RWPE1 (cell line): ENCODE measurements around the gene RAC2.

Experiments used
- CTCF ChIA-PET: fragments of 350-600 bp; sonication (Branson Sonifier 250); formaldehyde crosslinking; extraction: SDS; loops from one replicate; lab custom pipeline; 2021; lab: Yijun Ruan, JAX
- POLR2A ChIA-PET: fragments of 400-600 bp; formaldehyde crosslinking; extraction: SDS; loops from one replicate; lab custom pipeline; 2020; ENCODE audit warnings: antibody characterized with exemption; ENCODE audit not compliant: low non-redundant PET; lab: Yijun Ruan, JAX
- DNase-seq: peaks from one replicate; pipeline ENCODE4 v3.0.0; 2012; ENCODE audit warnings: low spot score
- H3K27ac ChIP-seq: fragments of 450-650 bp; 2 replicates; pipeline ENCODE4 v1.5.1; 2017
- CTCF ChIP-seq: fragments of 450-650 bp; conservative IDR thresholded peaks from 2 replicates; pipeline ENCODE4 v1.5.1; 2017; ENCODE audit warnings: low read depth, mild to moderate bottlenecking

The RAC2 gene

GRCh38 chr22:37209140-37209845 is 34.8 kb downstream of the RAC2 start:
- CTCF ChIA-PET = no interaction called here
- no peak for DNase-seq
- no peak for TF ChIP-seq CTCF
- no peak overlapping the region for H3K27ac ChIP-seq
- POLR2A ChIA-PET = no interaction called here

- POLR2A ChIA-PET = no interaction called here
- CTCF ChIA-PET = interaction anchor here (0.5 kb wide), 1 partner anchor 165 kb away, joined by 3 read pairs; no protein-coding TSS in a partner anchor
- no peak overlapping the region for H3K27ac ChIP-seq
- no peak for TF ChIP-seq CTCF
- no peak for DNase-seq
These were observed 35.5 kb downstream of the RAC2 start for GRCh38 chr22:37208401-37209139.

GRCh38 chr22:37207981-37208380 is 36.1 kb downstream of the RAC2 start:
- ChIA-PET CTCF (no interaction called here), POLR2A (no interaction called here)
- no peak for TF ChIP-seq CTCF
- H3K27ac ChIP-seq = no peak overlapping the region
- DNase-seq = no peak

- CTCF ChIA-PET = interaction anchor here (0.6 kb wide), 1 partner anchor 345 kb away, joined by 3 read pairs; no protein-coding TSS in a partner anchor
- TF ChIP-seq CTCF = no peak
- no peak overlapping the region for H3K27ac ChIP-seq
- POLR2A ChIA-PET = no interaction called here
- no peak for DNase-seq
These were observed 36.9 kb downstream of the RAC2 start for GRCh38 chr22:37206841-37207821.

- DNase-seq = no peak
- POLR2A ChIA-PET = no interaction called here
- H3K27ac ChIP-seq = no peak overlapping the region
- no peak for TF ChIP-seq CTCF
- CTCF ChIA-PET = interaction anchor here (0.6 kb wide), 1 partner anchor 346 kb away, joined by 3 read pairs; no protein-coding TSS in a partner anchor
These were observed 37.8 kb downstream of the RAC2 start for GRCh38 chr22:37206118-37206840.
